HEK293T (cell line): Measurements from ENCODE around the gene DOCK9.

Experiments used
- BHLHE40 ChIP-seq: fragments of 450-650 bp; IDR thresholded peaks from 2 replicates; pipeline ENCODE4 v1.6.1; 2016; ENCODE audit warnings: mild to moderate bottlenecking, moderate library complexity, borderline replicate concordance
- ELF4 ChIP-seq: fragments of 450-650 bp; IDR thresholded peaks from 2 replicates; pipeline ENCODE4 v1.6.1; 2017; ENCODE audit warnings: antibody characterized with exemption
- FOXA1 ChIP-seq: fragments of 450-650 bp; IDR thresholded peaks from 2 replicates; pipeline ENCODE4 v1.6.1; 2016; ENCODE audit warnings: mild to moderate bottlenecking
- FOXK2 ChIP-seq: fragments of 450-650 bp; IDR thresholded peaks from 2 replicates; pipeline ENCODE4 v1.6.1; 2016; ENCODE audit warnings: mild to moderate bottlenecking
- FOXM1 ChIP-seq: fragments of 450-650 bp; IDR thresholded peaks from 2 replicates; pipeline ENCODE4 v1.6.1; 2017; ENCODE audit warnings: mild to moderate bottlenecking, borderline replicate concordance
- HDGF ChIP-seq: fragments of 450-650 bp; IDR thresholded peaks from 2 replicates; pipeline ENCODE4 v1.6.1; 2017; ENCODE audit warnings: antibody characterized with exemption, borderline replicate concordance
- L3MBTL2 ChIP-seq: fragments of 450-650 bp; conservative IDR thresholded peaks from 2 replicates; pipeline ENCODE4 v1.6.1; 2016; ENCODE audit warnings: mild to moderate bottlenecking
- NFRKB ChIP-seq: fragments of 450-650 bp; IDR thresholded peaks from 2 replicates; pipeline ENCODE4 v1.6.1; 2016; ENCODE audit warnings: mild to moderate bottlenecking, moderate library complexity
- SP1 ChIP-seq: fragments of 450-650 bp; IDR thresholded peaks from 2 replicates; pipeline ENCODE4 v1.6.1; 2017
- SUZ12 ChIP-seq: fragments of 450-650 bp; IDR thresholded peaks from 2 replicates; pipeline ENCODE4 v1.6.1; 2016; ENCODE audit warnings: mild to moderate bottlenecking
- TARDBP ChIP-seq: fragments of 450-650 bp; IDR thresholded peaks from 2 replicates; pipeline ENCODE4 v1.6.1; 2016
- TF ChIP-seq, protein P1 (sequence below): fragments of 450-650 bp; IDR thresholded peaks from 2 replicates; pipeline ENCODE4 v1.6.1; 2016

DNA sequence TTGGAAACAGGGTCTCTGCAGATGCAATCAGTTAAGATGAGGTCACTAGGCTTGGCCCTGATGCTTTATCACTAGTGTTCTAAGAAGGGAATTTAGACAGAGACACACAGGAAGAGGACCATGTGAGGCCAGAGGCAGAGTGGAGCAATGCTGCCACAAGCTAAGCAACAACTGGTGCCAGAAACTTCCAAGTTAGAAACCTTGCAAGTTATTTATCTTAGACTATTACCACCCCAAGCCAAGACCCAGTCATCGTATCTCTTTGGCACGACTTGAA is 81.1 kb downstream of the DOCK9 start:
- no peak for TF ChIP-seq BHLHE40
- no peak for TF ChIP-seq FOXM1
- TF ChIP-seq NFRKB, result no peak
- TF ChIP-seq TARDBP, result no peak
- no peak for TF ChIP-seq FOXK2
- no peak for TF ChIP-seq SP1
- TF ChIP-seq FOXA1, result no peak
- TF ChIP-seq, protein P1, sequence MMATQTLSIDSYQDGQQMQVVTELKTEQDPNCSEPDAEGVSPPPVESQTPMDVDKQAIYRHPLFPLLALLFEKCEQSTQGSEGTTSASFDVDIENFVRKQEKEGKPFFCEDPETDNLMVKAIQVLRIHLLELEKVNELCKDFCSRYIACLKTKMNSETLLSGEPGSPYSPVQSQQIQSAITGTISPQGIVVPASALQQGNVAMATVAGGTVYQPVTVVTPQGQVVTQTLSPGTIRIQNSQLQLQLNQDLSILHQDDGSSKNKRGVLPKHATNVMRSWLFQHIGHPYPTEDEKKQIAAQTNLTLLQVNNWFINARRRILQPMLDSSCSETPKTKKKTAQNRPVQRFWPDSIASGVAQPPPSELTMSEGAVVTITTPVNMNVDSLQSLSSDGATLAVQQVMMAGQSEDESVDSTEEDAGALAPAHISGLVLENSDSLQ, result no peak
- no peak for TF ChIP-seq ELF4
- no peak for TF ChIP-seq L3MBTL2
- no peak for TF ChIP-seq HDGF
- no peak for TF ChIP-seq SUZ12
